ENCODE data around the gene LRG1.
"Not testable (repeated sequence)": the region's sequence is repeated elsewhere in the genome, so short reads cannot be mapped to it uniquely, and the experiment has no call there.

LRG1 gene

GRCh38 chr19:4550018-4550417 is 10.2 kb upstream of the LRG1 start:
- DNase-seq = no peak

- DNase-seq = no peak
These were observed 8.4 kb upstream of the LRG1 start for GRCh38 chr19:4548238-4548584.

GRCh38 chr19:4547303-4548237 is 7.7 kb upstream of the LRG1 start:
- DNase-seq = peak; percentile 18

- no peak for DNase-seq
These were observed 4.2 kb upstream of the LRG1 start for GRCh38 chr19:4543842-4544647.

- no peak for DNase-seq
These were observed 3.3 kb upstream of the LRG1 start for GRCh38 chr19:4542896-4543841.

GRCh38 chr19:4541806-4542145 is 1.9 kb upstream of the LRG1 start:
- not testable (repeated sequence) for DNase-seq

GRCh38 chr19:4541114-4541805 is 1.4 kb upstream of the LRG1 start:
- no peak for DNase-seq

- no peak for DNase-seq
These were observed 605 bp downstream of the LRG1 start for GRCh38 chr19:4539169-4539692.

GRCh38 chr19:4538601-4538954 is 1.3 kb downstream of the LRG1 start:
- no peak for DNase-seq

GRCh38 chr19:4537953-4538600 is 1.8 kb downstream of the LRG1 start:
- no peak for DNase-seq

- DNase-seq = no peak
These were observed 3.0 kb downstream of the LRG1 start for GRCh38 chr19:4536798-4537197.

- DNase-seq = peak; percentile 28
These were observed 4.8 kb downstream of the LRG1 start, which contains the start of gene PLIN5 for GRCh38 chr19:4534836-4535658. TSS of gene PLIN5 (minus strand) at chr19:4535224. CDS start at chr19:4534074, 1,150 bp downstream.

GRCh38 chr19:4533835-4534424 is 5.9 kb downstream of the LRG1 start:
- no peak for DNase-seq

GRCh38 chr19:4533334-4533733 is 6.5 kb downstream of the LRG1 start:
- DNase-seq = no peak

GRCh38 chr19:4531562-4532165 is 8.2 kb downstream of the LRG1 start:
- DNase-seq = no peak

- DNase-seq = no peak
These were observed 9.8 kb downstream of the LRG1 start for GRCh38 chr19:4529924-4530522.

- DNase-seq = no peak
These were observed 11.0 kb downstream of the LRG1 start for GRCh38 chr19:4528843-4529242.

- DNase-seq = not testable (repeated sequence)
These were observed 12.5 kb downstream of the LRG1 start for GRCh38 chr19:4527377-4527776.

- no peak for DNase-seq
These were observed 14.3 kb downstream of the LRG1 start for GRCh38 chr19:4525563-4526002.
